ENCODE results near the gene SLC8A1. TPM values are rescaled to one million over a fixed set of nuclear protein-coding genes. Genes with fewer than 3 reads are reported as not detected.

Gene SLC8A1
- total and polyA plus RNA-seq, 2 donors, result 0.46 to 20.4 TPM

- 97% methylated on average over 1 of the region's 1 CpG for WGBS
- no peaks in the 10 kb centered on the region for H3K9me3 ChIP-seq (ENCODE audit: control insufficient read depth in 2 of 2, insufficient read depth in 1 of 2, low read length in 1 of 2)
- no peak overlapping the region for H3K4me3 ChIP-seq (ENCODE audit: low read length in 2 of 2)
- no peak for DNase-seq (ENCODE audit: low read depth in 6 of 9, low spot score in 9 of 9)
- no peaks in the 10 kb centered on the region for H3K4me1 ChIP-seq (ENCODE audit: control insufficient read depth in 2 of 2, insufficient read depth in 2 of 2, low read length in 2 of 2)
- no peak overlapping the region for H3K27ac ChIP-seq (ENCODE audit: low read depth in 1 of 2, low read length in 1 of 2)
- H3K36me3 ChIP-seq (ENCODE audit: control insufficient read depth in 2 of 2, insufficient read depth in 2 of 2, low read length in 1 of 2), result no peaks in the 10 kb centered on the region
- H3K27me3 ChIP-seq (ENCODE audit: control insufficient read depth in 2 of 2, insufficient read depth in 1 of 2, low read length in 1 of 2), result no peaks in the 10 kb centered on the region
Measured at GRCh38 chr2:40310303-40310702, 141.6 kb downstream of the SLC8A1 start.

GRCh38 chr2:40304340-40304739 lies 147.6 kb downstream of the SLC8A1 start:
- Histone ChIP-seq H3K4me3 (ENCODE audit: low read length in 2 of 2) (no peak overlapping the region), H3K4me1 (ENCODE audit: control insufficient read depth in 2 of 2, insufficient read depth in 2 of 2, low read length in 2 of 2) (no peaks in the 10 kb centered on the region), H3K9me3 (ENCODE audit: control insufficient read depth in 2 of 2, insufficient read depth in 1 of 2, low read length in 1 of 2) (no peaks in the 10 kb centered on the region), H3K27ac (ENCODE audit: low read depth in 1 of 2, low read length in 1 of 2) (no peak overlapping the region), H3K36me3 (ENCODE audit: control insufficient read depth in 2 of 2, insufficient read depth in 2 of 2, low read length in 1 of 2) (no peaks in the 10 kb centered on the region), H3K27me3 (ENCODE audit: control insufficient read depth in 2 of 2, insufficient read depth in 1 of 2, low read length in 1 of 2) (no peaks in the 10 kb centered on the region)
- DNase-seq (ENCODE audit: low read depth in 6 of 9, low spot score in 9 of 9), result no peak
- WGBS, result 96% methylated on average over 8 of the region's 8 CpGs

- Histone ChIP-seq H3K36me3 (ENCODE audit: control insufficient read depth in 2 of 2, insufficient read depth in 2 of 2, low read length in 1 of 2) (no peaks in the 10 kb centered on the region), H3K4me3 (ENCODE audit: low read length in 2 of 2) (no peak overlapping the region), H3K27me3 (ENCODE audit: control insufficient read depth in 2 of 2, insufficient read depth in 1 of 2, low read length in 1 of 2) (no peaks in the 10 kb centered on the region), H3K4me1 (ENCODE audit: control insufficient read depth in 2 of 2, insufficient read depth in 2 of 2, low read length in 2 of 2) (no peaks in the 10 kb centered on the region), H3K27ac (ENCODE audit: low read depth in 1 of 2, low read length in 1 of 2) (no peak overlapping the region), H3K9me3 (ENCODE audit: control insufficient read depth in 2 of 2, insufficient read depth in 1 of 2, low read length in 1 of 2) (no peaks in the 10 kb centered on the region)
- DNase-seq (ENCODE audit: low read depth in 6 of 9, low spot score in 9 of 9), result no peak
- 74% methylated on average over 4 of the region's 4 CpGs for WGBS
Measured at GRCh38 chr2:40303746-40304145, 148.1 kb downstream of the SLC8A1 start.

- no peaks in the 10 kb centered on the region for H3K4me1 ChIP-seq (ENCODE audit: control insufficient read depth in 2 of 2, insufficient read depth in 2 of 2, low read length in 2 of 2)
- no peaks in the 10 kb centered on the region for H3K36me3 ChIP-seq (ENCODE audit: control insufficient read depth in 2 of 2, insufficient read depth in 2 of 2, low read length in 1 of 2)
- H3K9me3 ChIP-seq (ENCODE audit: control insufficient read depth in 2 of 2, insufficient read depth in 1 of 2, low read length in 1 of 2), result no peaks in the 10 kb centered on the region
- H3K27me3 ChIP-seq (ENCODE audit: control insufficient read depth in 2 of 2, insufficient read depth in 1 of 2, low read length in 1 of 2), result no peaks in the 10 kb centered on the region
- DNase-seq (ENCODE audit: low read depth in 6 of 9, low spot score in 9 of 9), result no peak
- over 99% methylated on average over 2 of the region's 2 CpGs for WGBS
- H3K4me3 ChIP-seq (ENCODE audit: low read length in 2 of 2), result no peak overlapping the region
- no peak overlapping the region for H3K27ac ChIP-seq (ENCODE audit: low read depth in 1 of 2, low read length in 1 of 2)
Measured at GRCh38 chr2:40302751-40303325, 149.1 kb downstream of the SLC8A1 start.

GRCh38 chr2:40300391-40300790 lies 151.5 kb downstream of the SLC8A1 start:
- H3K27ac ChIP-seq (ENCODE audit: low read depth in 1 of 2, low read length in 1 of 2), result no peak overlapping the region
- 89% methylated on average over 6 of the region's 6 CpGs for WGBS

GRCh38 chr2:40299781-40300180 lies 152.1 kb downstream of the SLC8A1 start:
- DNase-seq (ENCODE audit: low read depth in 6 of 9, low spot score in 9 of 9), result no peak
- Histone ChIP-seq H3K27me3 (ENCODE audit: control insufficient read depth in 2 of 2, insufficient read depth in 1 of 2, low read length in 1 of 2) (no peaks in the 10 kb centered on the region), H3K27ac (ENCODE audit: low read depth in 1 of 2, low read length in 1 of 2) (no peak overlapping the region), H3K4me1 (ENCODE audit: control insufficient read depth in 2 of 2, insufficient read depth in 2 of 2, low read length in 2 of 2) (no peaks in the 10 kb centered on the region), H3K4me3 (ENCODE audit: low read length in 2 of 2) (no peak overlapping the region), H3K9me3 (ENCODE audit: control insufficient read depth in 2 of 2, insufficient read depth in 1 of 2, low read length in 1 of 2) (no peaks in the 10 kb centered on the region), H3K36me3 (ENCODE audit: control insufficient read depth in 2 of 2, insufficient read depth in 2 of 2, low read length in 1 of 2) (no peaks in the 10 kb centered on the region)
- 97% methylated on average over 2 of the region's 2 CpGs for WGBS

More at GRCh38 chr2:40300391-40300790, 151.5 kb downstream of the SLC8A1 start:
- H3K4me3 ChIP-seq (ENCODE audit: low read length in 2 of 2), result no peak overlapping the region
- no peaks in the 10 kb centered on the region for H3K36me3 ChIP-seq (ENCODE audit: control insufficient read depth in 2 of 2, insufficient read depth in 2 of 2, low read length in 1 of 2)
- no peaks in the 10 kb centered on the region for H3K4me1 ChIP-seq (ENCODE audit: control insufficient read depth in 2 of 2, insufficient read depth in 2 of 2, low read length in 2 of 2)
- no peak for DNase-seq (ENCODE audit: low read depth in 6 of 9, low spot score in 9 of 9)
- H3K27me3 ChIP-seq (ENCODE audit: control insufficient read depth in 2 of 2, insufficient read depth in 1 of 2, low read length in 1 of 2), result no peaks in the 10 kb centered on the region
- H3K9me3 ChIP-seq (ENCODE audit: control insufficient read depth in 2 of 2, insufficient read depth in 1 of 2, low read length in 1 of 2), result no peaks in the 10 kb centered on the region

- Histone ChIP-seq H3K9me3 (ENCODE audit: control insufficient read depth in 2 of 2, insufficient read depth in 1 of 2, low read length in 1 of 2) (no peaks in the 10 kb centered on the region), H3K4me1 (ENCODE audit: control insufficient read depth in 2 of 2, insufficient read depth in 2 of 2, low read length in 2 of 2) (no peaks in the 10 kb centered on the region), H3K4me3 (ENCODE audit: low read length in 2 of 2) (no peak overlapping the region), H3K36me3 (ENCODE audit: control insufficient read depth in 2 of 2, insufficient read depth in 2 of 2, low read length in 1 of 2) (no peaks in the 10 kb centered on the region), H3K27me3 (ENCODE audit: control insufficient read depth in 2 of 2, insufficient read depth in 1 of 2, low read length in 1 of 2) (no peaks in the 10 kb centered on the region), H3K27ac (ENCODE audit: low read depth in 1 of 2, low read length in 1 of 2) (no peak overlapping the region)
- 97% methylated on average over 1 of the region's 1 CpG for WGBS
- DNase-seq (ENCODE audit: low read depth in 6 of 9, low spot score in 9 of 9), result no peak
Measured at GRCh38 chr2:40299173-40299572, 152.7 kb downstream of the SLC8A1 start.

- H3K4me1 ChIP-seq (ENCODE audit: control insufficient read depth in 2 of 2, insufficient read depth in 2 of 2, low read length in 2 of 2), result no peaks in the 10 kb centered on the region
- no peaks in the 10 kb centered on the region for H3K9me3 ChIP-seq (ENCODE audit: control insufficient read depth in 2 of 2, insufficient read depth in 1 of 2, low read length in 1 of 2)
- WGBS, result over 99% methylated on average over 3 of the region's 3 CpGs
- no peaks in the 10 kb centered on the region for H3K36me3 ChIP-seq (ENCODE audit: control insufficient read depth in 2 of 2, insufficient read depth in 2 of 2, low read length in 1 of 2)
- H3K4me3 ChIP-seq (ENCODE audit: low read length in 2 of 2), result no peak overlapping the region
- DNase-seq (ENCODE audit: low read depth in 6 of 9, low spot score in 9 of 9), result no peak
- H3K27me3 ChIP-seq (ENCODE audit: control insufficient read depth in 2 of 2, insufficient read depth in 1 of 2, low read length in 1 of 2), result no peaks in the 10 kb centered on the region
- H3K27ac ChIP-seq (ENCODE audit: low read depth in 1 of 2, low read length in 1 of 2), result no peak overlapping the region
Measured at GRCh38 chr2:40298026-40298425, 153.9 kb downstream of the SLC8A1 start.

GRCh38 chr2:40292291-40292690 lies 159.6 kb downstream of the SLC8A1 start:
- no peaks in the 10 kb centered on the region for H3K36me3 ChIP-seq (ENCODE audit: control insufficient read depth in 2 of 2, insufficient read depth in 2 of 2, low read length in 1 of 2)
- DNase-seq (ENCODE audit: low read depth in 6 of 9, low spot score in 9 of 9), result no peak
- H3K4me1 ChIP-seq (ENCODE audit: control insufficient read depth in 2 of 2, insufficient read depth in 2 of 2, low read length in 2 of 2), result no peaks in the 10 kb centered on the region
- no peak overlapping the region for H3K4me3 ChIP-seq (ENCODE audit: low read length in 2 of 2)
- H3K27ac ChIP-seq (ENCODE audit: low read depth in 1 of 2, low read length in 1 of 2), result no peak overlapping the region
- WGBS, result 97% methylated on average over 1 of the region's 1 CpG
- no peaks in the 10 kb centered on the region for H3K9me3 ChIP-seq (ENCODE audit: control insufficient read depth in 2 of 2, insufficient read depth in 1 of 2, low read length in 1 of 2)
- H3K27me3 ChIP-seq (ENCODE audit: control insufficient read depth in 2 of 2, insufficient read depth in 1 of 2, low read length in 1 of 2), result no peaks in the 10 kb centered on the region

Data from thymus (tissue), 11 donors.